GM18867 (cell line): ENCODE data around the gene ACAT2.
A peak's percentile ranks its signal among the peaks of the same experiment; 100 is the strongest.
"Not testable (repeated sequence)": the region's sequence is repeated elsewhere in the genome, so short reads cannot be mapped to it uniquely, and the experiment has no call there.

Experiments used
- ATAC-seq: cut with Tn5 transposase; IDR thresholded peaks from one replicate; pipeline ENCODE4 v1.9.1; 2021; ENCODE audit warnings: mild to moderate bottlenecking, moderate library complexity; ENCODE audit not compliant: unreplicated experiment

The ACAT2 gene

DNA sequence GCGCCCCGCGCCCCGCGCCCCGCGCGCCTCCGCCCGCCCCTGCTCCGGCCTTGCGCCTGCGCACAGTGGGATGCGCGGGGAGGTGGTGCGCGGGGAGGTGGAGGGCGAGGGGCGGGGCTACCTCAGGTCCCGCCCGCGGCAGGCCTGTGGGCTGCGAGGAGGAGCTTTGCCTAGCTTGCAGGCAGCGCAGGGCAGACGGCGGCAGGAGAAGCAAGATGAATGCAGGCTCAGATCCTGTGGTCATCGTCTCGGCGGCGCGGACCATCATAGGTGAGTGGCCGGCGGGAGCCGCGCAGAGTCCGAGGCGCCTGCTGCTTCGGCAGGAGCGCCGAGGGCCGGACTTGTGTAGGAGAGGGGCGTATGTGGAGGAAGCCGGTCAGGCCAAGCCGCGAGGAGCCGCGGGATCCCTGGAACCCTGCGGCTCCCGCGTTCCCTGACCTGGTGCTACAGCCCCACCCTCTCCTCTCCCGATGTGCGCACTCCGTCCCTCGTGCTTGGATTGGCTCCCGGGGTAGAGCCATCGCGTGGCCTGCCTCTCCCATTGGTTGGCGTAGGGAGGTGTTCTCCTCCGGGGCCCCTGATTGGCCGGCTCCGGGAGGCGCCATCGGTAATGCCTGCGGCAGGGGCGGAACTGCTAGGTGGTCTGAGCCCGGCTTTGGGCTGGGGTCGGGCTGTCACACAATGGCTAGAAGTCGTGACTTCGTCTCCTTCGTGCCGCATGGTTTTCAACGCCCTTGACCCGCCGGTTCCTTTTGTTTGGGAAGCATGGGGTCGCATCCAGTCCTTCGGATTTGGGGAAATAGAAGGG, at the start of gene ACAT2:
TSS of gene ACAT2 (plus strand) at position 173 of the 808 bp plus-strand sequence. CDS start at position 216, 43 bp downstream.
- peak; percentile 96 for ATAC-seq

DNA sequence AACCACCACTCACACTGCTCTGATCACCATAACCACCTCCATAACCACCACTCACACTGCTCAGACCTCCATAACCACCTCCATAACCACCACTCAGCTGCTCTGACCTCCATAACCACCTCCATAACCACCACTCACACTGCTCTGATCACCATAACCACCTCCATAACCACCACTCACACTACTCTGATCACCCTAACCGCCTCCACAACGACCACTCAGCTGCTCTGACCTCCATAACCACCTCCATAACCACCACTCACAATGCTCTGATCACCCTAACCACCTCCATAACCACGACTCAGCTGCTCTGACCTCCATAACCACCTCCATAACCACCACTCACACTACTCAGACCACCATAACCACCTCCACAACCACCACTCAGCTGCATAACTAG, 49.5 kb upstream of the ACAT2 start:
- ATAC-seq, result not testable (repeated sequence)

- no peak for ATAC-seq
These were observed 47.9 kb upstream of the ACAT2 start for GRCh38 chr6:159713984-159714383.

DNA sequence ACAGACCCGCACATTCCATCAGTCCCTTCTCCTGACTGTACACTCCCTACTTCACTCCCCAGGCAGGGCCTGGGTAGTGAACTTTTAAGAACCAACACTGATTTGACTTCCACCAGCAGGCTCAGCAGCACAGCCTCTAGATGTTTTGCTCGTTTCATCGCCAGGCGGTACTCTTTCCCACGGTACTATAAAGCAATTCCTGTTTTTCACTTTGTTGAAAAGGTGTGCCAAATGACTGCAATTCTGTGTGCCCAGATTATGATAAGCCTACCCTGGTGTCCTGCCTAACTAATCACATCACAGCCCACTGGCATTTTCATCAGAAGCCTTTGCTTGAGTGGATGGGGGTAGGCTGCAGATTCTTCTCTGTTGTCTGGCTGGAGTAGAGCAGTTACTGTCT, 47.4 kb upstream of the ACAT2 start:
- no peak for ATAC-seq

- no peak for ATAC-seq
These were observed 46.7 kb upstream of the ACAT2 start for GRCh38 chr6:159715166-159715565.

DNA sequence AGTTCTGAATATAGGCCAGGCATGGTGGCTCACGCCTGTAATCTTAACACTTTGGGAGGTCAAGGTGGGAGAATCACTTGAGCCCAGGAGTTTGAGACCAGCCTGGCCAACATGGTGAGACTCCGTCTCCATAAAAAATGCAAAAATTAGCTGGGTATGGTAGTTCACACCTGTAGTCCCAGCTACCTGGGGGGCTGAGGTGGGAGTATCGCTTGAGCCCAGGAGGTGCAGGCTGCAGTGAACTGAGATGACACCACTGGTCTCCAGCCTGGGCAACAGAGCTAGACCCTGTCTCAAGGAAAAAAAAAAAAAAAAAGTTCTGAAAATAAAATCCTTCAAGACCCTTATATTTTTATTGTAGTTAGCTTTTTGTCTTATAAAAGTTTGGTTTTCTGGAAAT, 46.2 kb upstream of the ACAT2 start:
- no peak for ATAC-seq

- ATAC-seq, result no peak
These were observed 45.4 kb upstream of the ACAT2 start for GRCh38 chr6:159716247-159717096.

- ATAC-seq, result no peak
These were observed 43.2 kb upstream of the ACAT2 start for GRCh38 chr6:159718634-159719033.

GRCh38 chr6:159719287-159719686, 42.6 kb upstream of the ACAT2 start:
- ATAC-seq, result no peak

- ATAC-seq, result peak; percentile 63
These were observed 41.1 kb upstream of the ACAT2 start for GRCh38 chr6:159720708-159721107.

GRCh38 chr6:159721981-159722380, 39.9 kb upstream of the ACAT2 start:
- not testable (repeated sequence) for ATAC-seq

- no peak for ATAC-seq
These were observed 39.2 kb upstream of the ACAT2 start for GRCh38 chr6:159722655-159723054.

- no peak for ATAC-seq
These were observed 38.6 kb upstream of the ACAT2 start for GRCh38 chr6:159723259-159723658.

GRCh38 chr6:159724778-159725177, 37.1 kb upstream of the ACAT2 start:
- ATAC-seq, result no peak

- not testable (repeated sequence) for ATAC-seq
These were observed 36.6 kb upstream of the ACAT2 start for GRCh38 chr6:159725208-159725607.

- ATAC-seq, result peak; percentile 25
These were observed 35.5 kb upstream of the ACAT2 start for GRCh38 chr6:159726255-159726917.

- peak; percentile 71 for ATAC-seq
These were observed 34.7 kb upstream of the ACAT2 start, which contains the start of gene WTAP for GRCh38 chr6:159726918-159727716. TSS of gene WTAP (plus strand) at chr6:159727506. CDS start at chr6:159736266, 8,760 bp downstream.

DNA sequence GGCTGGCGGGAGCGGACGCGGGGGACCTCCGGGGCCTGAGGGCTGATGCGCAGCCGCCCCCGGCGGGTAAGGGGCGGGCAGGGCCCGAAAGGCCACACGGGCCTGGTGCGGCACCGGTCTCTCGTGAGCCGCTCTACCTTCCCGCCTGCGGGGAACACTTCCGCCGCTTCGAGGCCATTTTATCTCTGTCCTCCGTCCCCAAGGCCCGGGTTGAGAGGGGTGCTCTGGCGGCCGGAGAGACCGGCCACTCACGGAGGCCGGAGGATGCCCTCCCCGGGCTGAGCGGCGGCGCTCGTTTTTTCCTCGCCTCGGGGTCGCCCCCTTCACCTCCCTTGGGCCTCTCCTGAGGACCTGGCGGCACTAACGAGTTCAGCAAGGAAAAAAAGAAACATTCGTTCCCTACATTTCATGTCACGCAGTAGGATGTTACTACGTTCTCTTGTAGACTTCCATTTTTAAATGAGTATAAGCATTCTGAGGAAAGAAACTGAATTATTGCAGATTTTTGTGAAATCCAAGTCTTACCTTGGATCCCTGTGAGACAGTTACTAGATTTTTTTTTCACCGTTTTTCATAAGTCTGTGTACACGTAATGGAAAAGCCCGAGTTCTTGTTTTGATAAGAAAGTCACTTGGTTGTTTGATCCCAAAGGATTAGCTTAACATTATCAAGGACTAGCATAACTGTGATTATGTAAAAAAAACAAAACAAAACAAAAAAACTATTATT, 34.0 kb upstream of the ACAT2 start:
- peak; percentile 36 for ATAC-seq

DNA sequence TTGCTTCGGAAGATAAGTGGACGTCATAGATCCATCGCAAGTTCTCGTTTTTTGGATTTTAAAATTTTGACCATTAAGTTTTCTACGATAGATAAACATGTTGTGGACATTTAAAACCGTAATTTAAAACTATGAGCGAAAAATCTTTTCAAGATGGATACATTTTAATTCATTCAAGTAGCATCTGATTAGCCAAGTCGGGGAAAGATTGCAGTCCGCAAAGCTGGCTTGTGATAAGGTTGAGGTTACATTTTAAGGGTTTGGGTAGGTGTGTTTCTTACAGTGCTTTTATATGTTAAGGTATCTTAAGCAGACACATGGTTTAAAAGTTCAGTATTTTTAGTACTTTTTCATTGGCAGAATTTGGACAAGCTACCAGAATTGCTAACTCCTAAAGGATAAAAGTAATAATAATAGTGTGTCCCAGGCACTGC, 33.3 kb upstream of the ACAT2 start:
- no peak for ATAC-seq
